Measurements from ENCODE around the gene GOLGA2.
"Not testable (repeated sequence)": the region's sequence is repeated elsewhere in the genome, so short reads cannot be mapped to it uniquely, and the experiment has no call there.

GOLGA2 gene

DNA sequence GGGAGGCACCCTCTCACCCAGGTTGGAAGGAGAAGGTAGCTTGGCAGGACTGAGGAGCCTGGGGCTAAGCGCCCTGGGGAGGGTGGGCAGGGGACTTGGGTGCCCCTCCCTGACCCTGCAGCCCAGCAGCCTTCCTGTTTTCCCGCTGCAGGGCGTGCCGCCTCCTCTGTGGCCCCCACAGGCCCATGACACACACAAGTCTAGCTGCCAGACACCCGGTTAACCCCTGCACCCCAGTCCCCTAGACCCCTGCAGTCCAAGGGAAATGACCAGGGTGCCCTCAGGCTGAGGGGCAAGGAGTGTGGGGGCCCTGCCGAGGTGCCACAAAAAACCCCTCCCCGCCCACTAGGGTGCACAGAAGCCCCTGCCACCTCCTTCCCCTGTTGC is 33.0 kb downstream of the GOLGA2 start:
- DNase-seq (ENCODE audit: low read depth, low spot score): no peak

DNA sequence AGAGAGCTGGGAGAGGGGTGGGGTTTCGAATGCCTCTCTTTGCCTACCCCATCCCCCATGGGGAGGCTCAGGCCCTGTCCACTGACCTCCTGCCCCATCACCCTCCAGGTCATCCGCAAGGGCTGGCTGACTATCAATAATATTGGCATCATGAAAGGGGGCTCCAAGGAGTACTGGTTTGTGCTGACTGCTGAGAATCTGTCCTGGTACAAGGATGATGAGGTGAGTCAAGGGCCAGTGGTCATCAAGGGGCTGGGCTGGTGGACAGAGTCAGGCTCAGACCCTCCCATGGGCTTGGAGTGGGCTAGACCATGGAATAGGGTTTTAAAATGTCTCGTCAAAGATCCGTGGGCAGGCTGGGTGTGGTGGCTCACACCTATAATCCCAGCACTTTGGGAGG is 33.7 kb downstream of the GOLGA2 start:
- DNase-seq (ENCODE audit: low read depth, low spot score): no peak

- DNase-seq (ENCODE audit: low read depth, low spot score): no peak
These were observed 41.9 kb downstream of the GOLGA2 start for GRCh38 chr9:128233817-128234406.

- DNase-seq (ENCODE audit: low read depth, low spot score): no peak
These were observed 43.0 kb downstream of the GOLGA2 start for GRCh38 chr9:128232528-128233428.

GRCh38 chr9:128231638-128232527 is 43.9 kb downstream of the GOLGA2 start:
- DNase-seq (ENCODE audit: low read depth, low spot score): no peak

- not testable (repeated sequence) for DNase-seq (ENCODE audit: low read depth, low spot score)
These were observed 44.9 kb downstream of the GOLGA2 start for GRCh38 chr9:128230897-128231296.

DNA sequence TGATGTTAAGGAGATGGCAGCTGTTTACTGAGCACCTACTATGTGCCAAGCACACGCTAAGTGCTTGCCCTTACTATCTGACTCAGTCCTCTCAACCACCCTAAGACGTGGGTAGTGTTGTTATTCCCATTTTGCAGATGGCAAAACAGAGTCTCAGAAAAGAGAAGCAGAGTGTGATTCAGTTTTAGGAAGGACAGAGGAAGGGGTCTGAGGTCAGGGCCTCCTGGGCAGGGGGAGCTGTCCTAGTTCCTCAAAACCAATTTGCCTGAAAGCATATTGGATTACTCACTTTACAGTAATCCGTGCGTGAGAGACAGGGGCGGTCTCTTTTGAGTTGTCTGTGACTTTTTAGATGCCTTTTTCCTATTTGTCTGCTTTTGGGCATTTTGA is 49.4 kb downstream of the GOLGA2 start:
- no peak for DNase-seq (ENCODE audit: low read depth, low spot score)

DNA sequence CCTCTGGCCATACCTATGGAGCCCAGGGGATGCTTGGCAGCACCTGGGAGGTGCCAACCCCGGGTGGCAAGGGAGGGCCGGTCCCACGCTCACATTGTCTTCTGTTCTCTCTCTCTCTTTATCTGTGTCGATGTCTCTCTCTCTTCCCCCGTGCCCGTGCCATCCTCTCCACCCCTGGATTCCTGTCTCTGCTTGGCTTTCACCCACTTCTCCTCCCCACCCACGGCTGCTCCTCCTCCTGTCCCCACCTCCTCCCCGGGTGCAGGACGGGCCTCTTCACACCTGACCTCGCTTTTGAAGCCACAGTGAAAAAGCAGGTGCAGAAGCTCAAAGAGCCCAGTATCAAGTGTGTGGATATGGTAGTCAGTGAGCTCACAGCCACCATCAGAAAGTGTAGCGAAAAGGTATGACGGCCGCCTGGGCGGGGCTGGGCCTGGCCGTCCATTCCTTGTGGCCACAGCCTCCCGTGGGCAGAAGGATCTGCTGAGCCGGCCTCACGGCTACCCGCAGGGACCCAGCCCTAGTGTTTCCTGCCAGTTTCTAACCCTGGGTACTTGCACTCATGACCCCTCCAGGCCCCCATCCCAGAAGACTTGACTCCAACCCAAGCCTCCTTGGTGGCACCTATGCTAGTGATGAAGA is 49.9 kb downstream of the GOLGA2 start:
- no peak for DNase-seq (ENCODE audit: low read depth, low spot score)

GRCh38 chr9:128224877-128225276 is 50.9 kb downstream of the GOLGA2 start:
- no peak for DNase-seq (ENCODE audit: low read depth, low spot score)

DNA sequence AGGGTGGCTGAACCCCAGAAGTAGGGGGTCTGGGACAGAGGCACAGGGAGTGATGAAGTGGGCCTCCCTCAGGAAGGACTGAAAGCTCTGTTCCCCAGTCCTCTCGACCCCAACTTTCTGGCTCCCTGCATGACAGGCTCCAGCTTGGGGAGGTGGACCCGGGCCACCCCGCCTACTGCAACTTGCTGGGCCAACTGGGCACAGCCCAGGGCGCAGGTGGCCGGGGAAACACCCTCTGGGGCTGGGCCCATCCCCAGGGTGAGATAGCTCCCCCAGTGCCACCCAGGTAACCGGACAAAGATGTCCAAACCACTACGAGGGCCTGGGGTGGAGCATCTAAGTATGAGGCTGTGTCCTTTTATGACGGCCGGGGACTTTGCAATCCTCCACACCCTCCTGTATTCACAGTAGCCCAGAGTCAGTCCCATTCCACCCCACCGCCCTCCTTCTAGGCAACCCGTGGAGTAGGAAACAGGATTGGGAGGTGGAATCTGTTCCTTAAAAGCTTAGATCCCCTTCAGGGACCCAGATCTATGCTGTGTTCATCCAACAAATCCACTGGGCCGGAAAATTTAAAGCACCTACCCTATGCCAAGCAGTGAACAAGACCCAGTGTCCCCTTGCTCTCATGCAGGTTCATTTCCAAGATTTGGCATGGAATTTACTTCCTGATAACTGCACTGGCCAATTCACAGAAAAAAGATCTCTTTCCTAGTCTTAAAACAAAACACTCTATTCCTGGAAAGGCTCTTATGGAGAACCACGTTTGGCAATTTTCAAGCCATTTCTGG is 52.7 kb downstream of the GOLGA2 start:
- no peak for DNase-seq (ENCODE audit: low read depth, low spot score)

DNA sequence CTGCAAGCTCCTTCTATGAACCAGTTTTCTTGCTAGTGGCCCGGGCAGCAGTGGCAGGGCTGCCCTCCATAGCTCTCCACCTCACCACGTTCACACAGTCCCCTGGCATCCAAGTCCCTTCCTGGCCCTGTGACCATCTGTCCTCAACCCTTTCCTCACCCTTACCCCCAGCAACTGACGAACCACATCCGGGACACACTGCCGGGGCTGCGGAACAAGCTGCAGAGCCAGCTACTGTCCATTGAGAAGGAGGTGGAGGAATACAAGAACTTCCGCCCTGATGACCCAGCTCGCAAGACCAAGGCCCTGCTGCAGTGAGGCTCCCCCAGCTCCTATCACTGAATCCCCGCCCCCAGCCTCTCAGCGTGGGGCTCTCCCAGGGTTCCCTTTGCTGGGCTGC is 53.8 kb downstream of the GOLGA2 start:
- DNase-seq (ENCODE audit: low read depth, low spot score): no peak

- DNase-seq (ENCODE audit: low read depth, low spot score): no peak
These were observed 56.0 kb downstream of the GOLGA2 start for GRCh38 chr9:128219831-128220230.

GRCh38 chr9:128218518-128219389 is 57.1 kb downstream of the GOLGA2 start:
- DNase-seq (ENCODE audit: low read depth, low spot score): peak; percentile 100

DNA sequence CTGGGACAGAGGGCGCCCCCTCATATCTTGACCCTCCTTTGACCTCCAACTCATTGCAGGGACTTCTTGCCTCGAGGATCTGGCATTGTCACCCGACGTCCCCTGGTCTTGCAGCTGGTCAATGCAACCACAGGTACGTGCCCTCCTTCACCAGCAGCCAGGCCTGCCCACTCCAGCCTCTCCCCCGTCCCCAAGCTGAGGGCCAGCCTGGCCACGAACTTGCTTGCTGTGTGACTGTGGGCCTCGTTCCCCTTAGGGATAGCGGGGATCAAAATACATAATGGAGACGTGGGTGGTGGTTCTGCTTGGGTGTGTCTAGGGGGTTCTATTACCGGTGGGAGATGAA is 57.7 kb downstream of the GOLGA2 start:
- no peak for DNase-seq (ENCODE audit: low read depth, low spot score)

DNA sequence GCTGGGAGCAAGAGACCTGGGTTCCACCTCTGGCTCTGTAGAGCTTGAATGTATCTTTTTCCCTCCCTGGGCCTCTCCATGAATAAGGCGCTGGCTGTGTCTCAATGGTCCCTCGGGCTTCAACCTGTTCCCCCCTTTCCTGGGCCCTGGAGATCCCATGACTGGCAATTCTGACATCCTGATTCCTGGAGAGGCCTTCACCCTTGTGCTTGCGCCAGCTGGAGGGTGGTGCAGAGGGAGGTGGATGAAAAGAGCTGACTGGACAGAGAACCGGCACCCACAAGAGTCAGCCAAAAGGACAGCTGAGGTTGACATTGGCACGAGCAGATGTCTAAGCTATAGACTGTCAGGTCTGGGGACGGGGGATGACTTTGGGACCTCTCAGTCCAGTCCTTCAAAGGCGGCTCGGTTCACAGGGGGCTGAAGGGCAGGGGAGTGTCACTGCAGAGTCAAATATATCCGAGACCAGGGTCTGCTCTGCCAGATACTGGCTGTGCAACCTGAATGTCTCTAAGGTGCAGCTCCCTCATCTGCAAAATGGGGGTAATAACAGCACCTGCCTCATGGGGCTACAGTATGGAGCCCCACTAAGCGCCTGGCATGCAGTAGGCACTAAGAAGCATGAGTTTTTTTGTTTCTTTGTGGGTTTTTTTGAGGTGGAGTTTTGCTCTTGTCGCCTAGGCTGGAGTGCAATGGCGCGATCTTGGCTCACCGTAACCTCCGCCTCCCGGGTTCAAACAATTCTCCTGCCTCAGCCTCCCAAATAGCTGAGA is 58.8 kb downstream of the GOLGA2 start:
- DNase-seq (ENCODE audit: low read depth, low spot score): no peak

- peak; percentile 40 for DNase-seq (ENCODE audit: low read depth, low spot score)
These were observed 60.1 kb downstream of the GOLGA2 start for GRCh38 chr9:128215491-128216409.

GRCh38 chr9:128214571-128215490 is 61.0 kb downstream of the GOLGA2 start:
- DNase-seq (ENCODE audit: low read depth, low spot score): no peak

All from ELF-1 (cell line).